ENCODE measurements around the gene IFT88. TPM values are rescaled to one million over a fixed set of nuclear protein-coding genes. Genes with fewer than 3 reads are reported as not detected.

IFT88 gene
- polyA plus RNA-seq, 3 donors = 35.8 to 42.8 (median 42.8) TPM

GRCh38 chr13:20607015-20607414, 40.1 kb downstream of the IFT88 start:
- DNase-seq (ENCODE audit: extremely low read depth in 1 of 11, low read depth in 9 of 11, low spot score in 4 of 11) = no peak

DNA sequence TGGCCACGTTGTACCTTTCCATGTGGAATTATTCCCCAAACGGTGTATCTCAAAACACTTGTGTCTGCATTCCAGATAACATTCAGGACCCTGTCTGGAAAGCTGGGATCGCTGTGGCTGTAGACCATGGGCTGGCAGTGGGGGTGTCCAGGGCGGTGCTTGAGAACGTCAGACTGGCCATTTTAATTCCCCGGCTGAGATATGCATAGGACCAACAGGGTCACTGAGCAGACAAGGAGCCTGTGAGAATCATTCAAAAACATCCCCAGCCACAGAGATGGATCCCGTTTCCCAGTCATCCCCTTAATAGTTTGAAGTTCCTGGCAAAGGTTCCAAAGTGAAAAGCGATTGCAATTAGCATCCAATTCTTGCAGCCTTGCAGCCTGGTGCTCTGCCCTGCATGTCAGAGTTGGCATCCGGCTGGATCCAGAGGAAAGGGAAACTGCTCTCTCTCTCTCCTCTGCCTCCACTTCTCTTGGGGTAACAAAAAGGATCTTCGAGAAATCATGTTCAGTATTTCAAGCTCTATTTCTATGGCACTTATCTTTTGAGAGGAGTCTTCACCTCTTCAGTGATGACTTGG, 41.6 kb downstream of the IFT88 start:
- no peak for DNase-seq (ENCODE audit: extremely low read depth in 1 of 11, low read depth in 9 of 11, low spot score in 4 of 11)

DNA sequence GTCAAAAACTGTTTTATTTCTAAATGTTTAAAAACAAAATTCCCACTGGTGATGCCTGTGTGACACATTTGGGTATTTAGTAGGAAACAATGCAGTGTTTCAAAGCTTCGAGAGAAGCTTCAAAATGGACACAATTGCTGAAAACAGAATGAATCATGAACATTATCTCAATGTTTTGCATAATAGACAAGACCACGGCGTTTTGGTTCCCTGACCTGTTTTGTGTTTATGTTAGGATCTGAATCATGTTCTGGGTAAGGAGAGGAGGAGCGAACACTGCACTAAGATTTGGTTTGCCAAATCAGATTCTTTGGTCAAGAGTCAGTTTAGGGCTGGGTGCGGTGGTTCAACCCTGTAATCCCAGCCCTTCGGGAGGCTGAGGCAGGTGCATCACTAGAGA, 42.2 kb downstream of the IFT88 start:
- DNase-seq (ENCODE audit: extremely low read depth in 1 of 11, low read depth in 9 of 11, low spot score in 4 of 11) = no peak

GRCh38 chr13:20610006-20610405, 43.0 kb downstream of the IFT88 start:
- no peak for DNase-seq (ENCODE audit: extremely low read depth in 1 of 11, low read depth in 9 of 11, low spot score in 4 of 11)

DNA sequence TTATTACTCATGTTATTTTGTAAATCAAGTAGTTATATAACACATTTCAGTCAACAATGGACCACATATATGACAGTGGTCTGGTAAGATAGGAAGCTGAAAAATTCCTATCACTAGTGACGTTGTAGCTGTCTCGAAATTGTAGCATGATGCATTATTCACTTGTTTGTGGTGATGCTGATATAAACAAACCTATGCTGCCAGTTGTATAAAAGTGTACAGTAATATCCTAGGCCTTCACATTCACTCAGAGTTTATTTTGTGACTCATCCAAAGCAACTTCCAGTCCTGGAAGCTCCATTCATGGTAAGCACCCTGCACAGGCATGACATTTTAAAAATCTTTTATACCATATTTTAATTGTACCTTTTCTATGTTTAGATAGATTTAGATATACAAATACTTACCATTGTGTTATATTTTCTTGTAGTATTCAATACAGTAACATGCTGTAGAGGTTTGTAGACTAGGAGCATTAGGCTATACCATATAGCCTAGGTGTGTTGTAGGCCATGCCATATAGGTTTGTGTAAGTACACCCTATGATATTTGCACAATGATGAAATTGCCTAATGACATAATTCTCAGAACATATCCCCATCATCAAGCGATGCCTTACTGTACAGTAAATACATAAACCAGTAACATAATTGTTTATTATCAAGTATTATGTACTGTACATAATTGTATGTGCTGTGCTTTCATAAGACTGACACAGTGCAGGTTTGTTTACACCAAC, 49.3 kb downstream of the IFT88 start:
- no peak for DNase-seq (ENCODE audit: extremely low read depth in 1 of 11, low read depth in 9 of 11, low spot score in 4 of 11)

DNA sequence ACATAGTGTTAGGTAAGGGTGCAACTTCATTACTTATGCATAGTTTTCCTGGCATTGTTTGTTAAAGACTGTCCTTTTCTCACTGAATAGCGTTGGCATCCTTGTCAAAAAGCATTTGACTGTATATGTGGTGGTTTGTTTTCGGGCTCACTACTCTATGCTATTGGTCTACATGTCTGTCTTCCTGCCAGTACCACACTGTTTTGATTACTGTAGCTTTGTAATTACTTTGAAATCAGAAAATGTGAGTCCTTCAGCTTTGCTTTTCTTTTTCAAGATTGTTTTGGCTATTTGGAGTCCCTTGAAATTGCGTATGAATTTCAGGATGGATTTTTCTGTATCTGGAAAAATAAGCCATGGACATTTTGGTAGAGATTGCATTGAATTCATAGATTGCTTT, 56.0 kb downstream of the IFT88 start:
- DNase-seq (ENCODE audit: extremely low read depth in 1 of 11, low read depth in 9 of 11, low spot score in 4 of 11) = no peak

- no peak for DNase-seq (ENCODE audit: extremely low read depth in 1 of 11, low read depth in 9 of 11, low spot score in 4 of 11)
Observed at GRCh38 chr13:20624213-20624612, 57.3 kb downstream of the IFT88 start.

DNA sequence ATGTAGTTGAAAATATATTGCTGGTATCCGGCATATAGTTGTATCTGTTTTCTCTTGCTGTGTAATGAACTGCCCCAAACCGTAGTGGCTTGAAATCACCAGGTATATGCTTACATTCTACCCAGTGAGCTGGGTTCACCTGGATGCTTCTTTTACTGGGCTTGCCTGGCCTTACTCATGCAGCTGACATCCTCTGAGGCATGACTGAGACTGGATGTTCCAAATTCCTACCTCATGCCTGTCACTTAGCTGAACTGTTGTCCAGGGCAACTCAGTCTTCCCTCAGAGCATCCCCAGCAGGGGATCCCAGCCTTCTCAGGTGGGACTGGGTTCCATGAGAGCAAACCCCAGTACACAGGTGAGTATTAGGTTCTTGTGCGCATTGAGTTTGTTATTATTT, 66.8 kb downstream of the IFT88 start:
- DNase-seq (ENCODE audit: extremely low read depth in 1 of 11, low read depth in 9 of 11, low spot score in 4 of 11) = no peak

DNA sequence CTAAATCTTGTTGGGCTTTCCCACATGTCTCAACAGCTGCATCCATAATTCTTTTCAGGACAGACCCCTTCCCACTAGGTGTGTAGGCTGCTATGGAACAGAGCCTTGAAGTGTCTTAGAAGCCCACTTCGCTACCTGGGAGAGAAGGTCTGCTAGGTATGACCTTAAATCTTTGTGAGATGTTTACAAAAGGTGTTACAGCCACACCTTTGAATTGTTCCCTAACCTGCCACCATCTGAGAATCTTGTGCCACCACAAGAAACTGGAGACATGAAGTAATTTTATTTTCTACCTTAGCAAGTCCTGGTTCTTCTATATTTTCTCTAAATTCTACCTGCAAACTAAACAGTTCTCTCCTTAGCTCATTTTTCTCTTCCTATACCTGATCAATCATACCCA, 69.1 kb downstream of the IFT88 start:
- DNase-seq (ENCODE audit: extremely low read depth in 1 of 11, low read depth in 9 of 11, low spot score in 4 of 11) = no peak

DNA sequence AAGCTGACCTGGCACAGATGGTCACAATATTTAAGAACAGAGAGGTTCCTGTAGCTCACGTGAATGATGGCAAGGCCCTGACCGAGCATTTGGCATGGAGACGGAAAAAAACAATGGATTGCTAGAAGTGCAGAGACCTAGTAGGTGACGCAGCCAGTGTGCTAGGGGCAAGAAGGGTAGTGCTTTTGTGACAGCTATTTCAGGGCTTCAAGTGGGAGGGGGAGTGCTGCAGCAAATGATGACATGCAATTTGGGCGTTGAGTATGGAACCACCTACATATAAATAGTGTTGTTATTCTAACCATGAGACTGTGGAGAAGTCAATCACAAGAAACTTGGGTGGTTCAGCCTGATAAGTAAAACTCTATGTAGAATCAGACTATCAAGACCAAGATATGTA, 70.9 kb downstream of the IFT88 start:
- no peak for DNase-seq (ENCODE audit: extremely low read depth in 1 of 11, low read depth in 9 of 11, low spot score in 4 of 11)

DNA sequence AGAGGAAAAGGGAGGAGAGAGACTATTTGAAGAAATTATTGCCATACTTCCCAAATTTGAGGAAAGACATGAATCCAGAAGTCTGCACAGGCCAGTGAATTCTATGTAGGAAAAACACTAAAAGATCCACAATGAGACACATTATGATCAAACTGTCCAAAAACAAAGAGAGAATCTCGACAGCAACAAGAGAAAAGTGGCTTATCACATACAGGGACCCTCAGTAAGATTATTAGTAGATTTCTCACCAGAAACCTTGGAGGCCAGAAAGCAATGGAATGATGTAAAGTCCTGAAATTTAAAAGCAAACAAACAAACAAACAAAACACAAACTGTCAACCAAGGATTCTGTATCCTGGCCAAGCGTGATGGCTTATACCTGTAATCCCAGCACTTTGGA, 80.8 kb downstream of the IFT88 start:
- no peak for DNase-seq (ENCODE audit: extremely low read depth in 1 of 11, low read depth in 9 of 11, low spot score in 4 of 11)

DNA sequence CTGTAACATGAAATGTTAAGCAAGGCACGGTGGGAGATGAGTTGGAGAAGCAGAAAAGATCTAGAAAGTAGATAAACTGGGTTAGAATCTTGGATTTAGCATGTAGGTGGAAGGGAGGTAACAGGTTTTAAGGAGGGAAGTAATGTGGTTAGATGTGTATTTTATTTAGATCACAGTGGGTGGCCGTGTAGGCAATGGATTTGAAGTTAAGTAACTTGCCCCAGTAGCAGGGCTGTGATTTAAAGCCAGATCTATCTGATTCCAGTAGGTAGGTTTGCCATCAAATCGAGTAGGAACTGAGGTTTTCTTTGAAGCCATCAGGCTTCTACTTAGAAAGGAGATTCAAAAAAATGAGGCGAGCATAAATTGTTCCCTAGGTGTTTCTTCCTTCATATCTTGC, 86.0 kb downstream of the IFT88 start:
- DNase-seq (ENCODE audit: extremely low read depth in 1 of 11, low read depth in 9 of 11, low spot score in 4 of 11) = no peak

DNA sequence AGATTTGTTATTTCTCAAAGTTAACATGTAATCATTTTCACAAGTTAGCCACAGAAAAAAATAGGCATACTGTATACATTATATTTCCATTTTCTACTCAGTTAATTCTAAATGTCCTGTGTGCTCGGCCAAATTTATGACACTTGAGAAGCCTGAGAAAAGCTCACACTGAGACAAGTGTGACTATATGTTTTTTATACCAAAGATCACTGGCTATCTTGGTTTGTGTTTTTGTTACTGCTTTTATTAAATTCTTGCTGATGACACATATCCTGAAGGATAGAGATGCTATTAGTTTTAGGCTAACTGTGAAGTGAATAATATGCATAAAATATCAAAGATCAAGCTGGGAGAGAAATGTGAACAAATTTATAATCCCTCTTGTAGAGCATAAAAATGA, 87.2 kb downstream of the IFT88 start:
- DNase-seq (ENCODE audit: extremely low read depth in 1 of 11, low read depth in 9 of 11, low spot score in 4 of 11) = no peak

GRCh38 chr13:20658451-20659040, 91.6 kb downstream of the IFT88 start:
- no peak for DNase-seq (ENCODE audit: extremely low read depth in 1 of 11, low read depth in 9 of 11, low spot score in 4 of 11)

- DNase-seq (ENCODE audit: extremely low read depth in 1 of 11, low read depth in 9 of 11, low spot score in 4 of 11) = no peak
Observed at GRCh38 chr13:20664351-20664750, 97.4 kb downstream of the IFT88 start.

GRCh38 chr13:20666948-20667347, 100.0 kb downstream of the IFT88 start:
- no peak for DNase-seq (ENCODE audit: extremely low read depth in 1 of 11, low read depth in 9 of 11, low spot score in 4 of 11)

- DNase-seq (ENCODE audit: extremely low read depth in 1 of 11, low read depth in 9 of 11, low spot score in 4 of 11) = no peak
Observed at GRCh38 chr13:20667857-20668437, 101.0 kb downstream of the IFT88 start.

GRCh38 chr13:20669162-20669561, 102.2 kb downstream of the IFT88 start:
- DNase-seq (ENCODE audit: extremely low read depth in 1 of 11, low read depth in 9 of 11, low spot score in 4 of 11) = no peak

- DNase-seq (ENCODE audit: extremely low read depth in 1 of 11, low read depth in 9 of 11, low spot score in 4 of 11) = no peak
Observed at GRCh38 chr13:20671789-20672188, 104.8 kb downstream of the IFT88 start.

DNA sequence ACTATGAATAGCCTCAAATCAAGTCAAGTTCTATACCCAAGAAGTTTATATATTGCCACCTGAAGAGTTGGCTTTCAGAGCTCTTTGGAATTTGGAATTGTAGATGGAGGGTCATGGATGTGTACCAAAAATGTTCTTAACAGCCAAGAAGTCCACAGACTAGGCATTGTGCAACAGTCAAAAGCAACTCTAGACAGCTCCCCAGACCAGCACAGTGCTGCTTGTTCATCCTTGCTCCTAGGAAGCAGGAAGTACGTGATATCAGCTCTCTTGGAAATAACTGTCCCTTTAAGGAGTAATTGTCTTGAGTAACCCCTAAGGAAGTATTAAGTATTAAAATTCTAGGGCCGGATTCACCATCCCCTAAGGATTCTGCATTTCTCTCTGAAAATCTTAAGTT, 105.8 kb downstream of the IFT88 start:
- no peak for DNase-seq (ENCODE audit: extremely low read depth in 1 of 11, low read depth in 9 of 11, low spot score in 4 of 11)
